ENCODE data around the gene RASSF4.

The RASSF4 gene

DNA sequence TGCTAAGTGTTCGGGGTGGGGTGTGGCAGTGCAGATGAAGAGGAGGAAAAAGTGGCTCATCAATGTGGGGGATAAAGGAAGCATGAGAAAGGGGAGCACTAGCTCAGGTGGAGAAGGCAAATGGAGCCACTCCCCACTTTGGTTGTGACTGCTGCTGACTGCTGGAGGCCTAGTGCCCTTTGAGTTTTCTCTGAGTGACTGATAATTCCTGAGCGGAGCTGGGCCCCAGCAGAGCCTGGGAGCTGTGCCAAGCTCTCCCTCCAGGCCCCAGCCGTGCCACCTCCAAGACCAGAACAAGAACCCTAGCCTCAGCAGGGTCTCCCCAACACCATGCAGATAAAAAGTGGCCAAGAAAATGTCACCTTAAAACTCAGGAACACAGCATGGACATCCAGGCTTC lies 9.7 kb upstream of the RASSF4 start:
- DNase-seq (ENCODE audit: extremely low read depth, low read depth) = no peak
- TF ChIP-seq, protein P1, sequence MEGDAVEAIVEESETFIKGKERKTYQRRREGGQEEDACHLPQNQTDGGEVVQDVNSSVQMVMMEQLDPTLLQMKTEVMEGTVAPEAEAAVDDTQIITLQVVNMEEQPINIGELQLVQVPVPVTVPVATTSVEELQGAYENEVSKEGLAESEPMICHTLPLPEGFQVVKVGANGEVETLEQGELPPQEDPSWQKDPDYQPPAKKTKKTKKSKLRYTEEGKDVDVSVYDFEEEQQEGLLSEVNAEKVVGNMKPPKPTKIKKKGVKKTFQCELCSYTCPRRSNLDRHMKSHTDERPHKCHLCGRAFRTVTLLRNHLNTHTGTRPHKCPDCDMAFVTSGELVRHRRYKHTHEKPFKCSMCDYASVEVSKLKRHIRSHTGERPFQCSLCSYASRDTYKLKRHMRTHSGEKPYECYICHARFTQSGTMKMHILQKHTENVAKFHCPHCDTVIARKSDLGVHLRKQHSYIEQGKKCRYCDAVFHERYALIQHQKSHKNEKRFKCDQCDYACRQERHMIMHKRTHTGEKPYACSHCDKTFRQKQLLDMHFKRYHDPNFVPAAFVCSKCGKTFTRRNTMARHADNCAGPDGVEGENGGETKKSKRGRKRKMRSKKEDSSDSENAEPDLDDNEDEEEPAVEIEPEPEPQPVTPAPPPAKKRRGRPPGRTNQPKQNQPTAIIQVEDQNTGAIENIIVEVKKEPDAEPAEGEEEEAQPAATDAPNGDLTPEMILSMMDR (IDR thresholded peaks at IDR 0.05; ENCODE audit: low read depth, low read length) = no peak

DNA sequence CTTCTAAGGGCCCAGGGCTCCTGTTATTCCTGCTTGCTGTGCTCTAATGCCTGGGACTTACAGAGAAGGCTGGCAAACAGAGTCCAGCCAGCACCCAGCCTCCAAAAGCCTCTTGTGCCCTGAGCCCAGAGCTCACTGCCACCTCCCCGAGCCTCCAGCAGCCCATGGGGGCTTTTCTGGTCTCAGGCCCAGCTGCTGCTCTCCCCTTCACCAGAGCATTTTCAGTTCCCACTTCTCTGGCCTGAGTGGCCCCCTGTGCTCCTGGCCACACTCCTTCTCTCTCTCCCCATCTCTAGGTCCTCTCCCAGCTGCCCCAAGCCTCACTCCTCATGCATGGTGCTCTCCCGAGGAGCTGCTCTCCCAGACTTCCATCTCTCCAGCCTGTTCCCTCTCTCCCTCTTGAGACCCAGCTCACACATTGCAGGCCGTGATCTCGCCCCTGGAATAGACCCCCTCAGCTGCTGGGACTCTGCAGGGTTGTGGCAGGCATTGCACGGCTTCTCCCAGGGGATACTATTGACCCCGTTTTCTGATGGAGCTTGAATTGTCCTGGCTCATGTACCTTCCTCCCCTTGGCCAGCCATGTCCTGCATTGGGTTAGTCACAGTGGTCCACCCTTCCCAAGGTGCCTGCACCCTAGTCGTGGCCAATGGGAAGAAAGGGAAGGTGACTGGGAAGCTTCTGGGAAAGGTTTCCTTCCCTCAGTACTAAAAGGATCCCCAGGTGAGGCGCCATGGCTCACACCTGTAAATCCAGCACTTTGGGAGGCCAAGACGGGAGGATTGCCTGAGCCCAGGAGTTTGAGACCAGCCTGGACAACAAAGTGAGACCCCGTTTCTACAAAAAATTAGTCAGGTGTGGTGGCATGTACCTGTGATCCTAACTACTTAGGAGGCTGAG lies 9.0 kb upstream of the RASSF4 start:
- DNase-seq (ENCODE audit: extremely low read depth, low read depth) = no peak
- TF ChIP-seq, protein P1 (IDR thresholded peaks at IDR 0.05; ENCODE audit: low read depth, low read length) = no peak

DNA sequence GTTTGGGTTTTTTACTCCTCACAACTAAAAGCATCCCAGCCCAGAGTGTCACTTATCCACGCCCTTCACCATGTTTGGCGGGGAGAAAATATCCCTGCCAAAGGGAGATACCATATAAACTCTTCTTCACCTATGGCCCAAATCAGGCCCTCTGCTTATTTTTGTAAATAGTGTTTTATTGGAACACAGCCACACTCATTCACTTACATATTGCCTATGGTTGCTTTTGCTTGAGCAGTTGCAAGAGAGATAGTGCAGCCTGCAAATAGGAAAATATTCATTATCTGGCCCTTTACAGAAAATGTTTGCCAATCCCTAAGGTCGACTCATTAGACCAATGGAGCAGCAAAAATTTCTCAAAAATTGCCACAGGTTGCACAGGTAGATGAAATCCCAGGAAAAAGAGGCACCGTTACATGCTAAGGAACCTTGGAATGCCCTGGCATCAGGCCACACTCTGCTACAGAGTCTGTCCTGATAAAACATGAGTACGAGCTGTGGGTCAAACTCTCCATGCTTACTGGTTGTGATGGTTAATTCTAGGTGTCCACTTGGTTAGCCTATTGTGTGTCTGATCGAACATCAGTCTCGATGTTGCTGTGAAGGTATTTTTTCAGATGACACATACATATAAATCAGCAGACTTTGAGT lies 7.9 kb upstream of the RASSF4 start:
- no peak for DNase-seq (ENCODE audit: extremely low read depth, low read depth)
- TF ChIP-seq, protein P1 (IDR thresholded peaks at IDR 0.05; ENCODE audit: low read depth, low read length) = no peak

DNA sequence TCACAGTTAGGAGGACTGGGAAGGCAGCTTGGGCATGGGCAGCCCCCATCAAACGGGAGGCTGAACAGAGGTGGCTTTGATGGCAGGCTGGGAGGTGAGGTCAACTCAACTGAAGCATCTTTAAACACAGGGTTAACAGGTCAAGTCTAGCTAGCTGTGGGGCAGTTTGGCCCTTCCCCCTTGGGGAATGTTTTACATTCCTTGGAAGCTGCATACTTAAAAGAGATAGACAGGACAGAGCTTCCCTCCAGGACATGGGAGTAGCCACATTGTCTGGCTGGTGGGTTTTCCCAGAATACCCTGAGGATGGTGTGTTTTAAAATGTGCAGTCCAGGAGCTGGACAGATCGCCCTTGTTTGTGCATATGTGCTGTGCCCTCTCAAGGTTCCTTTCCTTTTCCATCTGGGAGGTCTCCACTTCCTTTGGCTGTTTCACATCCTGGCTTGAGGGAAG lies 6.8 kb upstream of the RASSF4 start:
- no peak for DNase-seq (ENCODE audit: extremely low read depth, low read depth)

DNA sequence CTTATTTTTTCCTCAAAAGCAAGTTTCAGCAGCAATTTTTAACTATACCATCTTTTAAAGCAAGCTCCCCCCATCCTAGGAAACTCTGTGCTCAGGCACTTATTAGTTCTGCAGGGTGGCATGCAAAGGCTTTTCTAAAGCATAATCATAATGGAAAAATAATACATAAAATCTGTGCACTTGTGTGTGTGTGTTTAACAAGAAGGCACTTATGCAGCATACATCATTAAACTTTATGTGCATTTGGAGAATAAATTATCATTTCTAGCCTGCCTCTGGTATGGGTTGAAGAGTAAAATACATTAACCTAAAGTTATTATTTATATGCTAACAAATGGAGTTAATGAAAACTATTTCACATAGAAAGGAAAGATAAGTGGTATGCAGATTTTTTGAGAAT lies 5.6 kb upstream of the RASSF4 start:
- no peak for DNase-seq (ENCODE audit: extremely low read depth, low read depth)
- TF ChIP-seq, protein P1 (IDR thresholded peaks at IDR 0.05; ENCODE audit: low read depth, low read length) = no peak

More for the DNA sequence above, 6.8 kb upstream of the RASSF4 start:
- TF ChIP-seq, protein P1 (IDR thresholded peaks at IDR 0.05; ENCODE audit: low read depth, low read length) = no peak

DNA sequence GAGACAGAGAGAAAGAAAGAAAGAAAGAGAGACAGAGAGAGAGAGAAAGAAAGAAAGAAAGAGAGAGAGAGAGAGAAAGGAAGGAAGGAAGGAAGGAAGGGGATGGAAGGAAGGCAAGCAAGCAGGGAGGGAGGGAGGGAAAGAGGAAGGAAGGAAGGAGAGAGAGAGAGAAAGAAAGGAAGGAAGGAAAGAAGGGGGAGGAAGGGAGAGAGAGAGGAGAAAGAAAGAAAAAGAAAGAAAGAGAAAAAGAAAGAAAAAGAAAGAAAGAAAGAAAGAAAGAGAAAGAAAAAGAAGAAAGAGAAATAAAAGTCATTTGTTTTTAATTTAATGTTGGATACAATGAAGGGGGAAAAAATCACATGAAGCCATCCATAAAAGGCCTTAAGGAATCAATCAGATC lies 4.6 kb upstream of the RASSF4 start:
- DNase-seq (ENCODE audit: extremely low read depth, low read depth) = no peak
- TF ChIP-seq, protein P1 (IDR thresholded peaks at IDR 0.05; ENCODE audit: low read depth, low read length) = no peak
